GM12801 (cell line): ENCODE data around the gene CNOT1.

ENCODE experiments used
- CTCF ChIP-seq: IDR thresholded peaks from one replicate; pipeline ENCODE4 v1.5.1; 2011; ENCODE audit warnings: control low read depth; ENCODE audit not compliant: insufficient read length; ENCODE audit errors: extremely low read depth

Gene CNOT1

DNA sequence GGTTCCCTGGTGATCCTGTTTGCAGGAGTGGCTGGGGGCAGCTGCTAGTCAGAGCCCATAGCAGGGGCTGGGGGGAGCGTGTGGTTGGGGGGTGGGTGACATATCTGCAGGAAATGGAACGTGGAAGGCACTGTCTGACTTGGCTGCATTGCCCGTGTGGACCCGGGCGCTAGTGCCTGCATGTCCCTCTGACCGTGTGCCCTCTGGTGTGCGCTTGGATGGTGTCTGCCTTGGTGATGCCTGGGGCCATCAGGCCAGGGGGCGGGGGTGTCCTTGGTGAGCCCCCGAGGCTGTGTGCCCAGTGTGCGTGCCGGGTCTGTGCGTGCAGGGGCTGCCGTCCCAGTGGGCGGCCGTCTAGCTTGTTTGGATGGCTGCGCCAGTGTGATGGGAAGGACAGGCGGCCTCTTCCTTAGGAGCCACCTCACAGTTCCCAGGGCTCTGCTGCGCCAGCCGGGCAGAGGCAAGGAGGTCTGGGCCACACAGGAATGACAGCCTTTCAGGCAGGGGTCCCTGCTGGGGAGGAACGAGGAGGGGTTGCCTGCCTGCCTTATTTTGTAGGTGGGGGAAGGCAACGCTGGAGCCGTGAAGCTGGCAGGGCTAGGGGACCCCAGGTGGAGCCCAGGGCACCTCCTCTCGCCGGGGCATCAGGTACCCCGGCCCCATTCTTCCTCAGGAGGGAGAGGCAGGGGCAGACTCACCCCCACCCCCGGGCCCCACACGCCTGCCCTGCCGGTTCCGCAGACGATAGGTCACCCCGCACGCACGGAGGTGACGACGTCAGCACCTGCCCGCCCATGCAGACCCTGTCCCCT lies 129.0 kb downstream of the CNOT1 start:
- TF ChIP-seq CTCF = no peak

DNA sequence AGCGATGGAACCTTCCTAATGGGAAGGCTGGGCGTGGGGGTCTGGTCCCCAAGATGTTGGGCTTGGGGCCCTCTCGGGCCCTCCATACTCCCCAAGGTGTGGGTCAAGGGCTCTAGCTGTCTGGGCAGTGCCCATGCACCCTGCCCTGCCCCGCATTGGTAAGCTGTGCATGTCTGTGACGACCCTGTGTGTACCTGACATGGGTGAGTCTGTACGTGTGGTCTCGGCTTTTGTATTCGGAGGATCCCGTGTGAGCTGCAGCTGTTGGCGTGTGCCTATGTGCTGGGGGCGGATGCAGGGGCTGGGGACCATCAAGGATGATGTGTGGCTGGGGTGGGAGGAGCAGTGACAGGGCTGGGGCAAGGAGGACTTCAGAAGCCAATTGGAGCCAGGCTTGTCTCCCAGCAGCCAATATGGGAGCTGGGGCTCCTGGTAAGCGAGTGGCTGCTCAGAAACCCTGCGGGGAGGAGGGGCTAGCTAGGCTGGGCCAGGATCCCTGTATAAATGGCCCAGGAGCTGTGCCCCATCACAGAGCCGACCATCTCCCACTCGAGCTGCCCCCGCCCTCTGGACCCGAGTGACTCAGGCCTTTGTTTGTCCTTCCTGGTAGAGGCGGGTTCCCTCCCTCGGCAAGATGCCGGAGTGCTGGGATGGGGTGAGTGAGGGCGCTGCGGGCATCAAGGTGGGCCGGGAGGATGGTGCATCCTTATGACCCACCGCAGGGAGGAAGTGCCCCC lies 129.8 kb downstream of the CNOT1 start, which contains the start of gene NDRG4:
Gene NDRG4 (plus strand): TSS at position 529 of the 737 bp plus-strand sequence. CDS start 106 bp downstream, at position 635.
- TF ChIP-seq CTCF = no peak

- TF ChIP-seq CTCF = no peak
These were observed 130.5 kb downstream of the CNOT1 start for GRCh38 chr16:58499092-58499511.

DNA sequence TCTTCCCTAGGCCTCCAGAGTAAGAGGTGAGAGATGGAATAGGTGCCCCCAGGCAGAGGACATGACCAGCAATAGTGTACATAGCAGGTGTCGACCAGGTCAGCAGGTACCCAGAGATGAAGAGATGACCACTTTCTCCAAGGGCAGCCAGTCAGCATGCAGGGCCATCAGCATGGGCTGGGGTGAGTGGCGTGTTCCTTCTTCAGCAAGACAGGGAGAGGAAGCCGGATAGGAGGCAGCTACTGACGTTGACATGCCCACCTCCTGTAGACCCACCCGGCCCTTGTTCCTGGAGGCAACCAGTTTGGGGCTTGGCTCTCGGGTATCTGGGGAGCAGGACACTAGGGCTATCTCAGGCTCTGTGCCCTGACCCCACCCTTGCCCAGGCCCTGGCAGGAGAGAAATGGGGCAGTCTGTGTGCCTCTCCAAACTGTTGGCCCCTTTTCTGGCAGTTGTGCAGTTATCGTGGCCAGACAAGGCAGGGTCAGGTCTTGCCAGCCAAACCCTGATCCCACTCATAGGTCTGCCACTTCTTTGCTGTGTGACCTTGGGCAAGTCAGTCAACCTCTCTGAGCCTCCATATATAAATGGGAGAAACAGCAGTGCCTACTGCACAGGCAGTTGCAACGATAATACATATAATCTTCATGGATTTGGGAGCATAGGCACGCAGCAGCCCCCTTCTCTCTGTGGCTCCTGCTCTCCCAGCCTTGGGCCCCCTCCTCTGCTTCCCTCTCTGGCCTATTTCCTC lies 131.1 kb downstream of the CNOT1 start:
- no peak for TF ChIP-seq CTCF

DNA sequence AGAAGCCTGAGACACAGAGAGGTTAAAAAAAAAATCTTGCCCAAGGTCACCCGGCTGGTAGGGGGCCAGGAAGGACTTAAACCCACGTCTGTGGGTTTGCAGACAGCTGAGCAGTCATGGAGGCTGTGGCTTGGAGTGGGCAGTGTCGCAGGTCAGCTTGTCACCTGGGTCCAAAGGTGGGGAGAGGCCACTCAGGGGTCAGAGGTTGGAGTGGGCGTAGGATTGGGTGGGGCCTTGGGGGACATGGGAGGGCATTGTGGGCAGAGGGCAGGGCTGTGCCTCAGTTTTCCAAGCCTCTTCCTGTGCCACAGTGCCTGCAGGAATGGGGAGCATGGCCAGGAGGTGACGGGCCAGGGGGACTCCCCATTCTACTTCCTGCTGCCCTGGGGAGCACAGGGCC lies 131.7 kb downstream of the CNOT1 start:
- TF ChIP-seq CTCF = no peak

DNA sequence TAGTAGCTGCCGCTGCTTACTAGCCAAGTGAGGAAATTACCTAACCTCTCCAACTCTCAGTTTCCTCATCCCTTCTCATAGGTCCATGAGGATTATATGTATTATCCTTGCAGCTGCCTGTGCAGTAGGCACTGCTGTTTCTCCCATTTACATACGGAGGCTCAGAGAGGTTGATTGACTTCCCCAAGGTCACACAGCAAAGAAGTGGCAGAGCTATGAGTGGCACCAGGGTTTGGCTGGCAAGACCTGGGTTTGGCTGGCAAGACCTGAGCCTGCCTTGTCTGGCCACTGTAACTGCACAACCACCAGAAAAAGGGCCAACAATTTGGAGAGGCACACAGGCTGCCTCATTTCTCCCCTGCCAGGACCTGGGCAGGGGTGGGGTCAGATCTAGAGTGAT lies 132.2 kb downstream of the CNOT1 start:
- TF ChIP-seq CTCF = no peak
